Small intestine (tissue), 7 donors: ENCODE results near the gene SPATA46. TPM values are rescaled to one million over a fixed set of nuclear protein-coding genes. Genes with fewer than 3 reads are reported as not detected.

Source experiments
- DNase-seq, 2 donors: peaks; one replicate each; pipeline versions ENCODE4 v3.0.0 to v3.0.0-alpha.2; 2013
- FAIRE-seq: peaks from 2 replicates; lab custom pipeline; 2012; peaks lifted over from hg19 to GRCh38; lab: Jason Lieb, UNC
- H3K27ac ChIP-seq, 3 donors: one replicate each; pipeline ENCODE4 v1.5.1; 2013; ENCODE audit warnings: low read length in 2 of 3, mild to moderate bottlenecking in 2 of 3, control low read depth in 1 of 3, inconsistent platforms in 1 of 3, low read depth in 1 of 3, moderate library complexity in 1 of 3
- H3K27me3 ChIP-seq, 3 donors: one replicate each; pipeline ENCODE4 v1.6.1; 2013; ENCODE audit warnings: low read length in 3 of 3, inconsistent platforms in 1 of 3; ENCODE audit not compliant: control insufficient read depth in 3 of 3, insufficient read depth in 3 of 3
- H3K36me3 ChIP-seq, 3 donors: one replicate each; pipeline ENCODE4 v1.6.1; 2013; ENCODE audit warnings: low read length in 3 of 3, inconsistent platforms in 1 of 3, low read depth in 1 of 3, mild to moderate bottlenecking in 1 of 3, moderate library complexity in 1 of 3; ENCODE audit not compliant: control insufficient read depth in 3 of 3, insufficient read depth in 2 of 3
- H3K4me1 ChIP-seq, 3 donors: one replicate each; pipeline ENCODE4 v1.6.1; 2013; ENCODE audit warnings: low read length in 2 of 3, inconsistent platforms in 1 of 3, low read depth in 1 of 3, mild to moderate bottlenecking in 1 of 3, moderate library complexity in 1 of 3; ENCODE audit not compliant: control insufficient read depth in 3 of 3, insufficient read depth in 2 of 3
- H3K4me3 ChIP-seq, 3 donors: one replicate each; pipeline ENCODE4 v1.5.1; 2013; ENCODE audit warnings: low read length in 3 of 3, control low read depth in 1 of 3, inconsistent platforms in 1 of 3, low read depth in 1 of 3, mild to moderate bottlenecking in 1 of 3, moderate library complexity in 1 of 3
- H3K9me3 ChIP-seq, 2 donors: one replicate each; pipeline ENCODE4 v1.6.1; 2013; ENCODE audit warnings: low read depth in 1 of 2, low read length in 1 of 2; ENCODE audit not compliant: control insufficient read depth in 2 of 2, insufficient read depth in 1 of 2
- WGBS, 3 donors: extraction: QIAGEN DNeasy Blood & Tissue Kit; methylation state at CpG; one replicate each; pipeline ENCODE4 v1.1.7; 2013; 5-methylcytosine and 5-hydroxymethylcytosine counted together
- polyA plus RNA-seq, 4 donors: library from polyadenylated mRNA; stranded (reverse) in 3 of 4; unstranded in 1 of 4; fragments of 200-250 nt in 3 of 4; fragments of 120-200 nt in 1 of 4; gene quantifications; one replicate each; pipeline versions ENCODE4 v1.2.1 to v1.2.3, GENCODE V29; 2013
- donor health status: healthy with polysubstance abuse.
- donor health status: control.
- donor health status: control.
- donor health status: Bipolar disorder and iron deficiency.
- donor health status: healthy.

The SPATA46 gene
- polyA plus RNA-seq, 4 donors, result 0.25 TPM; not detected in 3

GRCh38 chr1:162375463-162375862 lies 1.2 kb downstream of the SPATA46 start:
- DNase-seq, result no peak

GRCh38 chr1:162374406-162374805 lies 2.2 kb downstream of the SPATA46 start:
- WGBS, 3 donors, result 89 to 92% (median 90%) methylated on average over 9 of the region's 9 CpGs
- no peak for FAIRE-seq
- DNase-seq, result no peak
- Histone ChIP-seq H3K4me1 (peaks cover 0 to 12% (median 6%) of the 10 kb centered on the region in 3 donors), H3K27me3 (no peaks in the 10 kb centered on the region), H3K27ac (no peak overlapping the region), H3K4me3 (no peak overlapping the region), H3K36me3 (peaks cover 0 to 33% (median 0%) of the 10 kb centered on the region in 3 donors), H3K9me3 (no peaks in the 10 kb centered on the region)

More at GRCh38 chr1:162375463-162375862, 1.2 kb downstream of the SPATA46 start:
- Histone ChIP-seq H3K9me3 (no peaks in the 10 kb centered on the region), H3K27me3 (no peaks in the 10 kb centered on the region), H3K27ac (no peak overlapping the region), H3K36me3 (peaks cover 0 to 32% (median 0%) of the 10 kb centered on the region in 3 donors), H3K4me3 (no peak overlapping the region), H3K4me1 (peaks cover 0 to 14% (median 9%) of the 10 kb centered on the region in 3 donors)
- no peak for FAIRE-seq
- WGBS, 3 donors, result 82 to 87% (median 87%) methylated on average over 8 of the region's 8 CpGs

- H3K4me1 ChIP-seq, result peaks cover 0 to 12% (median 6%) of the 10 kb centered on the region in 3 donors
- no peaks in the 10 kb centered on the region for H3K27me3 ChIP-seq
- H3K27ac ChIP-seq, result no peak overlapping the region
- DNase-seq (no peak), FAIRE-seq (no peak)
- no peak overlapping the region for H3K4me3 ChIP-seq
- H3K9me3 ChIP-seq, result no peaks in the 10 kb centered on the region
- WGBS, 3 donors, result 89 to 94% (median 92%) methylated on average over 8 of the region's 8 CpGs
- peaks cover 0 to 35% (median 0%) of the 10 kb centered on the region in 3 donors for H3K36me3 ChIP-seq
Measured at GRCh38 chr1:162373541-162374260, 3.0 kb downstream of the SPATA46 start.

- Histone ChIP-seq H3K27me3 (no peaks in the 10 kb centered on the region), H3K36me3 (peaks cover 0 to 37% (median 0%) of the 10 kb centered on the region in 3 donors), H3K4me3 (no peak overlapping the region), H3K4me1 (peaks cover 0 to 12% (median 6%) of the 10 kb centered on the region in 3 donors), H3K9me3 (no peaks in the 10 kb centered on the region), H3K27ac (no peak overlapping the region)
- no peak for FAIRE-seq
- 25 to 66% (median 46%) methylated on average over 1 of the region's 1 CpG for WGBS, 3 donors
- no peak for DNase-seq
Measured at GRCh38 chr1:162373072-162373427, 3.6 kb downstream of the SPATA46 start.

- DNase-seq (peak in 1 of 2 donors; percentile 70), FAIRE-seq (no peak)
- Histone ChIP-seq H3K9me3 (no peaks in the 10 kb centered on the region), H3K27me3 (no peaks in the 10 kb centered on the region), H3K4me3 (no peak overlapping the region), H3K27ac (peak overlapping the region in 1 of 3 donors; percentile 17), H3K4me1 (peaks cover 0 to 12% (median 6%) of the 10 kb centered on the region in 3 donors), H3K36me3 (peaks cover 0 to 43% (median 1%) of the 10 kb centered on the region in 3 donors)
- WGBS, 3 donors, result 12 to 46% (median 24%) methylated on average over 13 of the region's 13 CpGs
Measured at GRCh38 chr1:162372159-162373071, 4.2 kb downstream of the SPATA46 start.

- Histone ChIP-seq H3K4me1 (peaks cover 0 to 12% (median 6%) of the 10 kb centered on the region in 3 donors), H3K27ac (no peak overlapping the region), H3K9me3 (no peaks in the 10 kb centered on the region), H3K36me3 (peaks cover 0 to 51% (median 4%) of the 10 kb centered on the region in 3 donors), H3K27me3 (no peaks in the 10 kb centered on the region), H3K4me3 (no peak overlapping the region)
- 80 to 88% (median 80%) methylated on average over 6 of the region's 6 CpGs for WGBS, 3 donors
- DNase-seq, result no peak
- no peak for FAIRE-seq
Measured at GRCh38 chr1:162371611-162372010, 5.0 kb downstream of the SPATA46 start.

- Histone ChIP-seq H3K4me1 (peaks cover 0 to 17% (median 6%) of the 10 kb centered on the region in 3 donors), H3K36me3 (peaks cover 0 to 51% (median 4%) of the 10 kb centered on the region in 3 donors), H3K27me3 (no peaks in the 10 kb centered on the region), H3K4me3 (no peak overlapping the region), H3K9me3 (no peaks in the 10 kb centered on the region), H3K27ac (no peak overlapping the region)
- WGBS, 3 donors, result 88 to 99% (median 90%) methylated on average over 3 of the region's 3 CpGs
- no peak for DNase-seq
- no peak for FAIRE-seq
Measured at GRCh38 chr1:162370721-162371120, 5.9 kb downstream of the SPATA46 start.

- no peak for DNase-seq
- H3K4me3 ChIP-seq, result no peak overlapping the region
- H3K27ac ChIP-seq, result no peak overlapping the region
- H3K27me3 ChIP-seq, result no peaks in the 10 kb centered on the region
- H3K36me3 ChIP-seq, result peaks cover 0 to 48% (median 4%) of the 10 kb centered on the region in 3 donors
- no peaks in the 10 kb centered on the region for H3K9me3 ChIP-seq
- no peak for FAIRE-seq
- 86 to 91% (median 91%) methylated on average over 1 of the region's 1 CpG for WGBS, 3 donors
- peaks cover 0 to 21% (median 6%) of the 10 kb centered on the region in 3 donors for H3K4me1 ChIP-seq
Measured at GRCh38 chr1:162370161-162370560, 6.5 kb downstream of the SPATA46 start.
